Neural progenitor cell (in vitro differentiated cells): ENCODE data around the gene UBE3D.

Experiments
- EZH2 ChIP-seq: fragments of 200-600 bp; sonication (generic); IDR thresholded peaks from 2 replicates; pipeline ENCODE4 v1.6.1; 2017; ENCODE audit warnings: antibody characterized with exemption, mild to moderate bottlenecking, moderate library complexity
- EZH2phosphoT487 ChIP-seq: fragments of 200-600 bp; sonication (generic); IDR thresholded peaks from 2 replicates; pipeline ENCODE4 v1.6.1; 2017; ENCODE audit warnings: antibody characterized with exemption
- TF ChIP-seq, protein P1 (sequence below): fragments of 200-600 bp; sonication (generic); IDR thresholded peaks from 2 replicates; pipeline ENCODE4 v1.5.1; 2017; ENCODE audit warnings: antibody characterized with exemption, mild to moderate bottlenecking

DNA sequence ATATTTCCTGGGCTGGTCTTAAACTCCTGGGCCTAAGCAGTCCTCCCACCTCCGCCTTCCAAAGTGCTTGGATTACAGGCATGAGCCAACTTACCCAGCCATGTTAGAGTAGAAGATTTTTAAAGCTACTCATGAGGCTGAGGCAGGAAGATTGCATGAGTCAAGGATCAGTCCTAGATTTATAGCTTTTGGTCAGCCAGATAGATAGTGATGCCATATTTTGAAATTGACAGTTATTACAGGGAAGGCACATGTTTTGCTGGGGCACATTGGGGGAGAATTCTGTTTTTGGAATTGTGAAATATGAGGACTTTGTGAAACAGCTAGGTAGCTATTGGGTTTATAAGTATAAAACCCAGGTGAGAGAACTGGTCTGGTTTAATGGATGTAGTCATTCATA, 42.7 kb upstream of the UBE3D start:
- TF ChIP-seq, protein P1, sequence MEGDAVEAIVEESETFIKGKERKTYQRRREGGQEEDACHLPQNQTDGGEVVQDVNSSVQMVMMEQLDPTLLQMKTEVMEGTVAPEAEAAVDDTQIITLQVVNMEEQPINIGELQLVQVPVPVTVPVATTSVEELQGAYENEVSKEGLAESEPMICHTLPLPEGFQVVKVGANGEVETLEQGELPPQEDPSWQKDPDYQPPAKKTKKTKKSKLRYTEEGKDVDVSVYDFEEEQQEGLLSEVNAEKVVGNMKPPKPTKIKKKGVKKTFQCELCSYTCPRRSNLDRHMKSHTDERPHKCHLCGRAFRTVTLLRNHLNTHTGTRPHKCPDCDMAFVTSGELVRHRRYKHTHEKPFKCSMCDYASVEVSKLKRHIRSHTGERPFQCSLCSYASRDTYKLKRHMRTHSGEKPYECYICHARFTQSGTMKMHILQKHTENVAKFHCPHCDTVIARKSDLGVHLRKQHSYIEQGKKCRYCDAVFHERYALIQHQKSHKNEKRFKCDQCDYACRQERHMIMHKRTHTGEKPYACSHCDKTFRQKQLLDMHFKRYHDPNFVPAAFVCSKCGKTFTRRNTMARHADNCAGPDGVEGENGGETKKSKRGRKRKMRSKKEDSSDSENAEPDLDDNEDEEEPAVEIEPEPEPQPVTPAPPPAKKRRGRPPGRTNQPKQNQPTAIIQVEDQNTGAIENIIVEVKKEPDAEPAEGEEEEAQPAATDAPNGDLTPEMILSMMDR, result no peak
- TF ChIP-seq EZH2, result no peak
- TF ChIP-seq EZH2phosphoT487, result no peak
